OCI-LY3 (cell line): Measurements from ENCODE around the gene ANKRD31.

Experiments used
- CTCF ChIP-seq: fragments of 200-600, 300-600 bp; sonication (generic); IDR thresholded peaks from 2 replicates; pipeline ENCODE4 v1.5.1; 2014; ENCODE audit warnings: antibody characterized with exemption, low read length, low read depth
- EZH2phosphoT487 ChIP-seq: fragments of 200-600 bp; shearing (Covaris generic); IDR thresholded peaks from 2 replicates; pipeline ENCODE4 v1.6.1; 2018; ENCODE audit warnings: antibody characterized with exemption, mixed run types, low read depth

GRCh38 chr5:75197745-75198144 is 38.9 kb downstream of the ANKRD31 start:
- TF ChIP-seq CTCF (no peak), EZH2phosphoT487 (no peak)
